Left ventricle myocardium inferior (tissue), 1 donor: ENCODE measurements around the gene IL18. TPM values are rescaled to one million over a fixed set of nuclear protein-coding genes. Genes with fewer than 3 reads are reported as not detected.
A peak's percentile ranks its signal among the peaks of the same experiment; 100 is the strongest.
"Not testable (repeated sequence)": the region's sequence is repeated elsewhere in the genome, so short reads cannot be mapped to it uniquely, and the experiment has no call there.

ENCODE experiments used
- DNase-seq: peaks from one replicate; pipeline ENCODE4 v3.0.0-alpha.2; 2020
- H3K27ac ChIP-seq: fragments of 200-600 bp; replicated peaks from 2 replicates; pipeline ENCODE4 v1.8.0; 2021
- H3K27me3 ChIP-seq: fragments of 200-600 bp; 2 replicates; pipeline ENCODE4 v1.8.0; 2021; ENCODE audit warnings: low read depth
- H3K36me3 ChIP-seq: fragments of 200-600 bp; 2 replicates; pipeline ENCODE4 v1.8.0; 2021
- H3K4me1 ChIP-seq: fragments of 200-600 bp; 2 replicates; pipeline ENCODE4 v1.8.0; 2021
- H3K4me3 ChIP-seq: fragments of 200-600 bp; 2 replicates; pipeline ENCODE4 v1.8.0; 2021; ENCODE audit warnings: mild to moderate bottlenecking, moderate library complexity
- H3K9me3 ChIP-seq: fragments of 200-600 bp; replicated peaks from 2 replicates; pipeline ENCODE4 v1.8.0; 2021
- intact Hi-C: fragments of 100-400 bp; cut with micrococcal nuclease; formaldehyde crosslinking; loops from one replicate; pipeline ENCODE4 v1.11.0; 2022
- total RNA-seq: library from RNA; stranded (reverse); fragmentation: NEBNext Ultra II Directional; extraction: Animal tissue kit (Norgen Biotek cat#: 25700); gene quantifications from one replicate; pipeline ENCODE4 v1.2.1, GENCODE V29; 2021
- TF ChIP-seq, protein P1 (sequence below): fragments of 200-600 bp; IDR thresholded peaks from 2 replicates; pipeline ENCODE4 v1.8.0; 2021; ENCODE audit warnings: antibody characterized with exemption, mild to moderate bottlenecking, borderline replicate concordance
- donor health status: DM: no; HTN: yes; CAD: no; lungs with severe emphysema.

IL18 gene
- total RNA-seq, 1 donor from 2014 or later = 1.6 TPM

- Histone ChIP-seq H3K9me3 (no peaks in the 10 kb centered on the region), H3K36me3 (no peaks in the 10 kb centered on the region), H3K27ac (no peak overlapping the region), H3K4me1 (no peaks in the 10 kb centered on the region), H3K4me3 (peak overlapping the region; percentile 39), H3K27me3 (no peaks in the 10 kb centered on the region)
- no peak for DNase-seq
- TF ChIP-seq, protein P1, sequence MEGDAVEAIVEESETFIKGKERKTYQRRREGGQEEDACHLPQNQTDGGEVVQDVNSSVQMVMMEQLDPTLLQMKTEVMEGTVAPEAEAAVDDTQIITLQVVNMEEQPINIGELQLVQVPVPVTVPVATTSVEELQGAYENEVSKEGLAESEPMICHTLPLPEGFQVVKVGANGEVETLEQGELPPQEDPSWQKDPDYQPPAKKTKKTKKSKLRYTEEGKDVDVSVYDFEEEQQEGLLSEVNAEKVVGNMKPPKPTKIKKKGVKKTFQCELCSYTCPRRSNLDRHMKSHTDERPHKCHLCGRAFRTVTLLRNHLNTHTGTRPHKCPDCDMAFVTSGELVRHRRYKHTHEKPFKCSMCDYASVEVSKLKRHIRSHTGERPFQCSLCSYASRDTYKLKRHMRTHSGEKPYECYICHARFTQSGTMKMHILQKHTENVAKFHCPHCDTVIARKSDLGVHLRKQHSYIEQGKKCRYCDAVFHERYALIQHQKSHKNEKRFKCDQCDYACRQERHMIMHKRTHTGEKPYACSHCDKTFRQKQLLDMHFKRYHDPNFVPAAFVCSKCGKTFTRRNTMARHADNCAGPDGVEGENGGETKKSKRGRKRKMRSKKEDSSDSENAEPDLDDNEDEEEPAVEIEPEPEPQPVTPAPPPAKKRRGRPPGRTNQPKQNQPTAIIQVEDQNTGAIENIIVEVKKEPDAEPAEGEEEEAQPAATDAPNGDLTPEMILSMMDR = no peak
- intact Hi-C loops = no loop called here
Measured at GRCh38 chr11:112162761-112163546, 940 bp downstream of the IL18 start.

- DNase-seq, H3K27ac ChIP-seq, H3K4me1 ChIP-seq, H3K4me3 ChIP-seq, H3K27me3 ChIP-seq, intact Hi-C loops, H3K9me3 ChIP-seq, H3K36me3 ChIP-seq: not testable (repeated sequence)
Measured at GRCh38 chr11:112162200-112162599, 1.7 kb downstream of the IL18 start.

- H3K4me1 ChIP-seq = peaks cover 7% of the 10 kb centered on the region
- TF ChIP-seq, protein P1 = no peak
- H3K4me3 ChIP-seq = no peak overlapping the region
- H3K27me3 ChIP-seq = no peaks in the 10 kb centered on the region
- no peak for DNase-seq
- H3K36me3 ChIP-seq = no peaks in the 10 kb centered on the region
- H3K9me3 ChIP-seq = no peaks in the 10 kb centered on the region
- H3K27ac ChIP-seq = no peak overlapping the region
- intact Hi-C loops = no loop called here
Measured at GRCh38 chr11:112161012-112161411, 2.9 kb downstream of the IL18 start.

- Histone ChIP-seq H3K27me3 (no peaks in the 10 kb centered on the region), H3K9me3 (no peaks in the 10 kb centered on the region), H3K4me3 (no peak overlapping the region), H3K27ac (no peak overlapping the region), H3K4me1 (peaks cover 7% of the 10 kb centered on the region), H3K36me3 (no peaks in the 10 kb centered on the region)
- TF ChIP-seq, protein P1 = no peak
- DNase-seq = no peak
- intact Hi-C loops = no loop called here
Measured at GRCh38 chr11:112160091-112160848, 3.6 kb downstream of the IL18 start.

DNA sequence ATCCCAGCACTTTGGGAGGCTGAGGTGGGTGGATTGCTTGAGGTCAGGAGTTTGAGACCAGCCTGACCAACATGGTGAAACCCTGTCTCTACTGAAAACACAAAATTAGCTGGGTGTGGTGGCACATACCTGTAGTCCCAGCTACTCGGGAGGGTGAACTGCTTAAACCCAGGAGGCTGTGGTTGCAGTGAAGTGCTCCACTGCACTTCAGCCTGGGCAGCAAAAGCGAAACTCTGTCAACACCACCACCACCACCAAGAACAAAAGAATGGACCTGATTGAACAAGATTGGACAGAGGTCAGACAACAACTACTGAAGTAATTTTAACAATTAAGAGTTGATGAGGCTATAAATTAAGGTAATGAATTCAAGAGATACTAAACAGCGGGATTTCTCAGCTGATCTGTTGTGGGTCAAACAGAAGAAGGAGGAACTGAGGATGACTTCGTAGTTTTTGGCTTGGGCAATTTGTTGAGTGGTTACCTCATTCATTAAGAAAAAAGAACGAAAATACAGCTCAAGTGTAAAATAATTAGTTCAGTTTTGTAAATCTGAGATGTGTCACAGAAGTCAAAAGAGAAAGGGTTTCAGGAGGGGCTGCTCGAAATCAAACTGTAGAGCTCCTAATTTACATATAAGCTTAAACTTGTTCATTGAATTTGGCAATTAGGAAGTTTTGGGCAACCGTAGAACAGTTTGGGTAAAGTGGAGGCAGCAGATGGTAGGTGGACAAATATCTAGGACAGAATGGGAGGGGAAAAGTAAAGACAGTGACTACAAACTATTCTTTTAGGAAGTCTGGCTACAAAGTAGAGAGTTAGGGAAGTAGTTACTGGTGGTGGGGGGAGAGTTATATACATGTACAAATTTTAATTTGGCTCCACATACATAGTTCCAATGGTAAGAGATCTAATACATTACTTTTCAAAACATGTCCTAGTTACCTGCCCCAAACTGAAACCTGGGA, 4.5 kb downstream of the IL18 start:
- H3K4me3 ChIP-seq = no peak overlapping the region
- intact Hi-C loops = no loop called here
- H3K36me3 ChIP-seq = no peaks in the 10 kb centered on the region
- TF ChIP-seq, protein P1 = no peak
- DNase-seq = no peak
- no peak overlapping the region for H3K27ac ChIP-seq
- no peaks in the 10 kb centered on the region for H3K9me3 ChIP-seq
- peaks cover 7% of the 10 kb centered on the region for H3K4me1 ChIP-seq
- H3K27me3 ChIP-seq = no peaks in the 10 kb centered on the region
